GM18502 (cell line): ENCODE results near the gene WDR41.

Experiments used
- ATAC-seq: cut with Tn5 transposase; IDR thresholded peaks from one replicate; pipeline ENCODE4 v1.9.1; 2021; ENCODE audit warnings: mild to moderate bottlenecking; ENCODE audit not compliant: unreplicated experiment, poor library complexity

Gene WDR41

GRCh38 chr5:77448831-77449230 lies 43.3 kb downstream of the WDR41 start:
- no peak for ATAC-seq

- ATAC-seq = no peak
Observed at GRCh38 chr5:77444356-77444755, 47.8 kb downstream of the WDR41 start.

GRCh38 chr5:77443670-77444069 lies 48.4 kb downstream of the WDR41 start:
- no peak for ATAC-seq

GRCh38 chr5:77438071-77438470 lies 54.0 kb downstream of the WDR41 start:
- no peak for ATAC-seq

GRCh38 chr5:77437194-77437593 lies 54.9 kb downstream of the WDR41 start:
- no peak for ATAC-seq

- ATAC-seq = no peak
Observed at GRCh38 chr5:77431719-77432118, 60.4 kb downstream of the WDR41 start.

GRCh38 chr5:77431286-77431685 lies 60.8 kb downstream of the WDR41 start:
- no peak for ATAC-seq

- no peak for ATAC-seq
Observed at GRCh38 chr5:77430726-77431125, 61.4 kb downstream of the WDR41 start.

GRCh38 chr5:77428526-77428925 lies 63.6 kb downstream of the WDR41 start:
- ATAC-seq = no peak

GRCh38 chr5:77427998-77428397 lies 64.1 kb downstream of the WDR41 start:
- ATAC-seq = no peak

- ATAC-seq = no peak
Observed at GRCh38 chr5:77426670-77427069, 65.4 kb downstream of the WDR41 start.

- ATAC-seq = no peak
Observed at GRCh38 chr5:77425998-77426659, 66.0 kb downstream of the WDR41 start.

- ATAC-seq = no peak
Observed at GRCh38 chr5:77425420-77425819, 66.7 kb downstream of the WDR41 start.

- no peak for ATAC-seq
Observed at GRCh38 chr5:77424921-77425320, 67.2 kb downstream of the WDR41 start.

- no peak for ATAC-seq
Observed at GRCh38 chr5:77423022-77423750, 68.9 kb downstream of the WDR41 start.

GRCh38 chr5:77420940-77421339 lies 71.2 kb downstream of the WDR41 start:
- ATAC-seq = no peak

- ATAC-seq = no peak
Observed at GRCh38 chr5:77419644-77420582, 72.2 kb downstream of the WDR41 start.

GRCh38 chr5:77418601-77419581 lies 73.2 kb downstream of the WDR41 start:
- ATAC-seq = no peak

- ATAC-seq = no peak
Observed at GRCh38 chr5:77418162-77418561, 74.0 kb downstream of the WDR41 start.

- ATAC-seq = no peak
Observed at GRCh38 chr5:77413049-77413448, 79.1 kb downstream of the WDR41 start.
